OCI-LY3 (cell line): ENCODE results near the gene PARD3.

ENCODE experiments used
- CTCF ChIP-seq: fragments of 200-600, 300-600 bp; sonication (generic); IDR thresholded peaks from 2 replicates; pipeline ENCODE4 v1.5.1; 2014; ENCODE audit warnings: antibody characterized with exemption, low read length, low read depth
- EZH2phosphoT487 ChIP-seq: fragments of 200-600 bp; shearing (Covaris generic); IDR thresholded peaks from 2 replicates; pipeline ENCODE4 v1.6.1; 2018; ENCODE audit warnings: antibody characterized with exemption, mixed run types, low read depth

- TF ChIP-seq CTCF: no peak
- no peak for TF ChIP-seq EZH2phosphoT487
Observed at GRCh38 chr10:34303022-34303421, 512.1 kb downstream of the PARD3 start.
